LNCaP clone FGC (cell line): ENCODE results near the gene ROR1.
A peak's percentile ranks its signal among the peaks of the same experiment; 100 is the strongest.

Experiments used
- DNase-seq: peaks from one replicate; pipeline ENCODE4 v3.0.0-alpha.2; 2011; ENCODE audit warnings: low read depth
- H3K4me3 ChIP-seq: 2 replicates; pipeline ENCODE4 v1.5.1; 2011; ENCODE audit warnings: mild to moderate bottlenecking, low read depth, low read length, control low read depth
- TF ChIP-seq, protein P1 (sequence below): IDR thresholded peaks from 2 replicates; pipeline ENCODE4 v1.5.1; 2012; ENCODE audit warnings: mild to moderate bottlenecking; ENCODE audit not compliant: control insufficient read depth, insufficient read depth; ENCODE audit errors: extremely low read depth

Gene ROR1

DNA sequence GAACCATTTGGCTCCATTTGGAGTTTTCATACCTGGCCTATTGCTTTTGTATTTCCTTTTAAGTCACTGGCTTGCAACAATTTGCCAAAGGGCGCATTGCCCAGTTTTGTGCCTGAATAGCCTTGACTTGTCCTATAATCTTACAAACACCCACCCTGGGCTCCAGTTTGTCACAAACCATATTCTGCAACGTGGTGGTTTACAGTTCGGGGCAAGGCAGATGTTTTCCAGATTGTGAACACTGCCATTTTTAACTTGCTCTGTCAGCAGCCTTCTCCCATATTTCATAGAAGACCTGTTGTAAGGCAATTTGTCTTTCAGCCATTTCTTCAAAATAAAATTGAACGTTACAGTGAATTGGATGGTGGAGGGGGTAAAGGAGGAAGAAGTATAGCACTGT, 376.4 kb downstream of the ROR1 start:
- DNase-seq, result no peak
- TF ChIP-seq, protein P1, sequence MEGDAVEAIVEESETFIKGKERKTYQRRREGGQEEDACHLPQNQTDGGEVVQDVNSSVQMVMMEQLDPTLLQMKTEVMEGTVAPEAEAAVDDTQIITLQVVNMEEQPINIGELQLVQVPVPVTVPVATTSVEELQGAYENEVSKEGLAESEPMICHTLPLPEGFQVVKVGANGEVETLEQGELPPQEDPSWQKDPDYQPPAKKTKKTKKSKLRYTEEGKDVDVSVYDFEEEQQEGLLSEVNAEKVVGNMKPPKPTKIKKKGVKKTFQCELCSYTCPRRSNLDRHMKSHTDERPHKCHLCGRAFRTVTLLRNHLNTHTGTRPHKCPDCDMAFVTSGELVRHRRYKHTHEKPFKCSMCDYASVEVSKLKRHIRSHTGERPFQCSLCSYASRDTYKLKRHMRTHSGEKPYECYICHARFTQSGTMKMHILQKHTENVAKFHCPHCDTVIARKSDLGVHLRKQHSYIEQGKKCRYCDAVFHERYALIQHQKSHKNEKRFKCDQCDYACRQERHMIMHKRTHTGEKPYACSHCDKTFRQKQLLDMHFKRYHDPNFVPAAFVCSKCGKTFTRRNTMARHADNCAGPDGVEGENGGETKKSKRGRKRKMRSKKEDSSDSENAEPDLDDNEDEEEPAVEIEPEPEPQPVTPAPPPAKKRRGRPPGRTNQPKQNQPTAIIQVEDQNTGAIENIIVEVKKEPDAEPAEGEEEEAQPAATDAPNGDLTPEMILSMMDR, result no peak
- no peak overlapping the region for H3K4me3 ChIP-seq

DNA sequence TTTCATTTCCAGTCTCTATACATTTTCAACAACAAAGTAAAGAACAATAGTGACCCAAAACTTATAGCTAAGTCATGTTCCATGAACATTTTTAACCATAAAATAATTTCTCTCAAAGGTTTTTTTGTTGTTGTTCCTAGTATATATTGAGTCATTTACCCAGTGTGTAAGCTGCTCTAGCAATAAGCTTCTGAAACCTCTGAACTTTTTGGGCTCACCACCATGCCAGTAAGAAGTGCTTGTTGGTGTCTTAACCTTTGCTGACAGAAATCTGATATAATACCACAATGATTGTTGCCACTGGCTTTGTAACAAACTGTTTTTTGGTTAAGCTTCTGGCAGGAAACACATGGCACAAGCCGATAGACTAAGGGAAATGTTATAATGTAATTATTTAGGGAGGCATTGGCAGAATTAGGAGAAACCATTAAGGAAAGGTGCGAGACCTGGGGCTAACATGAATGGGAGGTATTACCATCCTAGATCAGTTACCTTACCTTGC, 377.0 kb downstream of the ROR1 start:
- no peak overlapping the region for H3K4me3 ChIP-seq
- DNase-seq, result no peak
- TF ChIP-seq, protein P1, result no peak

DNA sequence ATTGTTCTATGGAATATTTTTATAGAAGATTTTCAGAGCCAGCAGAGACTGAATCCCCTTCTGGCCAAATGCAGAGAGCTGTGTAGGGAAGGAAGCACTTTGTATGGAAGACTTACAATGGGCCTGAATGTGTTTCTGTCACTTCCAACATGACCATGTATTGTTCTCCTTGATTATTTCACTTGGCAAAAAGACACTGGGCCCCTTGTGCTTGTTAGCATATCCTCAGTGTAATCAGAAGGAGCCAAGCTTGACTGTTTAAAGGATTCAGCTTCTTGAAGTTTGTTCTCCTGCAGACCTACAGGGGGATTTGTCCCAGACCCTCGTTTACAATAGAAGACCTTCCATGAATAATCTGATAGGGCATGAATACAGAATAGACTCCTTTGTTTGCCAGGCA, 381.5 kb downstream of the ROR1 start:
- H3K4me3 ChIP-seq, result no peak overlapping the region
- TF ChIP-seq, protein P1, result no peak
- no peak for DNase-seq

DNA sequence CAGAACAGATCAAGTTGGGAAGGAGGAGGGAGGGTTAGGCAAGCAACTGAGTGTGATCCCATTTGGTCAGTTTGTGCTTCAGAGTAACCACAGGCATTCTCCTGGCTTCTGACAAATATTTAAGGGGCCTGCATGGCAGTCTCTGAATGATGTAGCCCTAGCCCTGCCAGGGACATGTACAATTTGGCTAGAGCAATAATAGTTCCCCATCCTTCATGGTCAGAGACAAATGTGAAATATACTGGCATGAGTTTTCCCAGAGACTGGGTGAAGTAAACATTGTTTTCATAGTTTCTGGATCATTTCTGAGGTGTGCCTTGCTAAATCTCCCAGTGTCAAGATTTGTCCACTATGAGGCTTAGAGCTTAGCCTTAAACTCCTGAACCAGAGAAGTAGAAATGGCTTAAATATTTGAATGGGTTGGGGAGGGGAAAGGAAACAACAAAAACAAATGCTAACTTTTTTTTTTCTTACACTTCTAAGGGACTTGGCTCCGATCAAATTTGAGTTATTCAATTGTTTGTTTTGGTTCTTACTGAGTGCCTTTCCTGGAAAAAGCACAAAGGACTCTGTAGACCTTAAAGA, 387.6 kb downstream of the ROR1 start:
- H3K4me3 ChIP-seq, result no peak overlapping the region
- TF ChIP-seq, protein P1, result no peak
- peak; percentile 27 for DNase-seq

DNA sequence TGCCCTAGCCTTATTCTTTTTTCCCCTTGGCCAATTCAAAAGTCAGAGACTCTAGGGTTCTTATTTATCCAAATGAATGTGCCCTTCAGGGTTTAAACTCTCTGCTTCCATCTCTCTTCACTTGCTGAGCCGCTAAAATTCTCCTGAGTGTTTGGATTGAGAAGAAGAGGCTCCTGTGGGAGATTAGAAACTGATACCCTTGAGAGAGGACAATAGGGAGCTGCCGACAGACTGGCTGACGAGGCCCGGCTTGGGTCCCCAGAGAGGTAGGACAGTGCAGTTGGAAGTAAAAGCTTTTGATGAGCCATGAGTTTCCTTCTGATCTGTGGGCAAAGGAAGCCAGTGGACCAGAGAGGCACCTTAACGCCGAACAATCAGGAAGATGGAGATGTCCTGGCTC, 388.3 kb downstream of the ROR1 start:
- no peak overlapping the region for H3K4me3 ChIP-seq
- no peak for DNase-seq
- TF ChIP-seq, protein P1, result no peak

DNA sequence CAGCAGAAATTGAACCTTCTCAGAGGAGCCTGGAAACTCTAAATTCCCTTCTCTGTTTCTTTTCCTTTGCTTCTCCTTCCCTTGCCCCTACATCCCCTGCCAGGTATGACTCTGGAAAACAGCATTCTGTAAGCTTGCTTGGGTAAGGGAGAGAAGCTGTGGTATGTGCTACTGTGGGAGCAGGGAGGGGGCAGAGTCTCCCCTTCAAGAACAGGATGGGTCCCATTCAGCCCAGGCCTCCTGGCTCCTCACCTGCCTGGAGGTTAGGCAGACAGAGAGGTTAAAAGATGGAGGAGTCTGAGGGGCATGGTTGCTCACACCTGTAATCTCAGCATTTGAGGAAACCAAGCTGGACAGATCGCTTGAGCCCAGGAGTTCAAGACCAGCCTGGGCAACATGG, 389.0 kb downstream of the ROR1 start:
- no peak for DNase-seq
- no peak overlapping the region for H3K4me3 ChIP-seq
- TF ChIP-seq, protein P1, result no peak

DNA sequence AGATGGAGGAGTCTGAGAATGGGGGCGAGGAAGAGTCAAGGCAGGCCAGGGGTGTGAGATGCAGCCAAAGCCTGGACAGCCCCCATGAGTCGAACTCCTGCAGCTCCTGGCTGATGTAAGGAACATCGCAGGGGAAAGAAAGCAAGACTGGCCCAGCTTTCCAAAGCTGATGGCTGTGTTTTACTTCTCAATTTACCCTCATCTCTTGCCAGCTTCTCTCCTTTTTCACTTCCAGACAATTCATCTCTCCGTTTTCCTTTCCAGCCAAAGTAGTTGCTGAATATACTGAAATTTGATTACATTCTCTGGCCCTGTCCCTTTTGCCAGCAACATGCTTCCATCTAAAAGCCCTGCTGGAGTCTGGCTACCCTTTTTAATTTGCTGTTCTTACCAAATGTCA, 389.6 kb downstream of the ROR1 start:
- no peak overlapping the region for H3K4me3 ChIP-seq
- no peak for DNase-seq
- TF ChIP-seq, protein P1, result no peak
